ENCODE measurements around the gene TTLL11.

DNA sequence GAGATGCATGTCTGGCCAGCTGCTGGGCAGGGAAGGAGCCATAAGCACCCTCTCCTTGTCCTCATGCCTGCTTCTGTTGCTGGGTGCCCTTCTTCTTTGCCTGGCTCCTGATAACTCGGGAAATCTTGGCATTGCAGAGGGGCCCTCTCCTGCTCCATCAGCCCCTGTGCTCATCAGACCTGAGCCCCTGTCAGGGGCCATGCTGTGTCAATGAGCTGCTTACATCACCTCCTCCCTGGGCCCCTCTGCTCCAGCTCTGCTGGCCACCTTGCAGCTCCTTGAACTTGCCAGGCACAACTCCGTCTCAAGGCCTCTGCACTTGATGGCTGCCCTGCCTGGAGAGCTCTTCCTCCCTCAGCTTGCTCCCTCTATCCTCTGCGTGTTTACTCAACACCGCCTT lies 194.3 kb downstream of the TTLL11 start:
- no peak for TF ChIP-seq CTCF (conservative IDR thresholded peaks at IDR 0.05; ENCODE audit: low read depth, low read length)
- no peak for TF ChIP-seq EZH2phosphoT487 (IDR thresholded peaks at IDR 0.05; ENCODE audit: borderline replicate concordance, low read length)
- TF ChIP-seq EZH2 (IDR thresholded peaks at IDR 0.05; ENCODE audit: low read length, unreplicated experiment) = no peak
